SU-DHL-6 (cell line): ENCODE data around the gene TMEM204.

Experiments used
- H2AFZ ChIP-seq: fragments of 200-600 bp; sonication (generic); 2 replicates; pipeline ENCODE4 v1.6.1; 2014; ENCODE audit warnings: low read depth, mild to moderate bottlenecking, moderate library complexity, mixed read lengths, antibody characterized with exemption, low read length; ENCODE audit not compliant: severe bottlenecking
- H3F3A ChIP-seq: fragments of 200-600 bp; shearing (Covaris generic); 2 replicates; pipeline ENCODE4 v1.6.0; 2016; ENCODE audit warnings: antibody characterized with exemption, mild to moderate bottlenecking; ENCODE audit not compliant: insufficient read depth
- H3K27ac ChIP-seq: fragments of 200-600 bp; sonication (generic); 2 replicates; pipeline ENCODE4 v1.5.1; 2016; ENCODE audit warnings: low read depth, mild to moderate bottlenecking, low read length, moderate library complexity, mixed read lengths
- H3K27me3 ChIP-seq: fragments of 200-600 bp; sonication (generic), shearing (Covaris generic); 2 replicates; pipeline ENCODE4 v1.6.0; 2014; ENCODE audit warnings: mild to moderate bottlenecking, low read length
- H3K36me3 ChIP-seq: fragments of 200-600 bp; sonication (generic); 2 replicates; pipeline ENCODE4 v1.6.1; 2014; ENCODE audit warnings: mild to moderate bottlenecking, low read length, mixed read lengths
- H3K4me2 ChIP-seq: fragments of 300-600, 200-600 bp; shearing (Covaris generic), sonication (generic); 2 replicates; pipeline ENCODE4 v1.6.0; 2014; ENCODE audit warnings: low read length, low read depth, mild to moderate bottlenecking; ENCODE audit not compliant: poor library complexity, severe bottlenecking
- H3K4me3 ChIP-seq: fragments of 200-600 bp; sonication (generic); 2 replicates; pipeline ENCODE4 v1.5.1; 2014; ENCODE audit warnings: antibody characterized with exemption, low read length, mild to moderate bottlenecking, mixed read lengths; ENCODE audit not compliant: insufficient read depth, poor library complexity, severe bottlenecking
- H3K79me2 ChIP-seq: fragments of 200-600 bp; sonication (generic); 2 replicates; pipeline ENCODE4 v1.6.1; 2014; ENCODE audit warnings: mild to moderate bottlenecking, low read length, moderate library complexity; ENCODE audit not compliant: insufficient read depth
- H3K9ac ChIP-seq: fragments of 200-600 bp; sonication (generic); 2 replicates; pipeline ENCODE4 v1.7.0; 2014; ENCODE audit warnings: mild to moderate bottlenecking, low read length
- H3K9me2 ChIP-seq: fragments of 200-600 bp; sonication (generic); replicated peaks from 2 replicates; pipeline ENCODE4 v1.6.1; 2014; ENCODE audit warnings: low read length; ENCODE audit not compliant: insufficient read depth
- H3K9me3 ChIP-seq: fragments of 200-600 bp; sonication (generic); 2 replicates; pipeline ENCODE4 v1.6.1; 2014; ENCODE audit warnings: low read length, mixed read lengths; ENCODE audit not compliant: insufficient read depth
- H4K20me1 ChIP-seq: fragments of 200-600 bp; sonication (generic); 2 replicates; pipeline ENCODE4 v1.6.1; 2014; ENCODE audit warnings: low read depth, mild to moderate bottlenecking, antibody characterized with exemption, low read length, moderate library complexity, mixed read lengths
- EZH2phosphoT487 ChIP-seq: fragments of 200-600 bp; sonication (generic), shearing (Covaris generic); conservative IDR thresholded peaks from 2 replicates; pipeline ENCODE4 v1.6.1; 2018; ENCODE audit warnings: mild to moderate bottlenecking, antibody characterized with exemption, low read length, moderate library complexity, mixed read lengths
- TF ChIP-seq, protein P1 (sequence below): fragments of 200-600 bp; sonication (generic); IDR thresholded peaks from one replicate; pipeline ENCODE4 v1.5.1; 2017; ENCODE audit warnings: antibody characterized with exemption, mild to moderate bottlenecking, low read length, moderate library complexity; ENCODE audit not compliant: insufficient read depth, poor library complexity, severe bottlenecking

The TMEM204 gene

DNA sequence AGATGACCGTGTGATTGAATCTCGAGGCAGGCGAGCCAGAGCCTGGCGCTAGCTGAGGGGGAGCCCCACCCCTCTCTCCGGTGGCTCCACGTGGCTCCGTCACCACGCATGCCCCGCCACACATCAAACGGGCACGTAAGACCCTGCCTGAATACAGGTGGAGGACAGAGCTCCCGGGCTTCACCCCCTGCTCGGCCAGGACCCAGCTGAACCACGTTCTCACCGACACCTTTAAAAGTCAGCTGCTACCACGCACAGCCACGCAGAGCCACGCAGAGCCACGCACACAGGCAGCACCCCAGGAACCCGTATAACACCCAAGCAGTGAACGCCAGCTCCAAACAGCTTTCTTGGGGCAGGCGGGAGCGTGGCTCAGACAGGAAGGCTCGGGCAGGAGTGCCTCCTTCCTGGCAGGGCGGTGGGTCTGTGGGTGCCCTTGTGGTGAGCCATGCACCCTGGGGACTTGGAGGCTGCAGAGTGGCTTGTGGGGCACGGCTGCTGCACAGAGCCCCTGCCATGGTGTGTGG, 4.4 kb downstream of the TMEM204 start:
- Histone ChIP-seq H3K27ac (no peak overlapping the region), H3K4me2 (no peak overlapping the region), H3K79me2 (no peaks in the 10 kb centered on the region), H3K27me3 (no peaks in the 10 kb centered on the region), H3K36me3 (no peaks in the 10 kb centered on the region), H3K9me2 (no peaks in the 10 kb centered on the region), H3K4me3 (no peak overlapping the region), H3K9ac (no peak overlapping the region), H3K9me3 (no peaks in the 10 kb centered on the region), H2AFZ (no peak overlapping the region), H3F3A (no peaks in the 10 kb centered on the region), H4K20me1 (no peaks in the 10 kb centered on the region)
- no peak for TF ChIP-seq EZH2phosphoT487
- TF ChIP-seq, protein P1, sequence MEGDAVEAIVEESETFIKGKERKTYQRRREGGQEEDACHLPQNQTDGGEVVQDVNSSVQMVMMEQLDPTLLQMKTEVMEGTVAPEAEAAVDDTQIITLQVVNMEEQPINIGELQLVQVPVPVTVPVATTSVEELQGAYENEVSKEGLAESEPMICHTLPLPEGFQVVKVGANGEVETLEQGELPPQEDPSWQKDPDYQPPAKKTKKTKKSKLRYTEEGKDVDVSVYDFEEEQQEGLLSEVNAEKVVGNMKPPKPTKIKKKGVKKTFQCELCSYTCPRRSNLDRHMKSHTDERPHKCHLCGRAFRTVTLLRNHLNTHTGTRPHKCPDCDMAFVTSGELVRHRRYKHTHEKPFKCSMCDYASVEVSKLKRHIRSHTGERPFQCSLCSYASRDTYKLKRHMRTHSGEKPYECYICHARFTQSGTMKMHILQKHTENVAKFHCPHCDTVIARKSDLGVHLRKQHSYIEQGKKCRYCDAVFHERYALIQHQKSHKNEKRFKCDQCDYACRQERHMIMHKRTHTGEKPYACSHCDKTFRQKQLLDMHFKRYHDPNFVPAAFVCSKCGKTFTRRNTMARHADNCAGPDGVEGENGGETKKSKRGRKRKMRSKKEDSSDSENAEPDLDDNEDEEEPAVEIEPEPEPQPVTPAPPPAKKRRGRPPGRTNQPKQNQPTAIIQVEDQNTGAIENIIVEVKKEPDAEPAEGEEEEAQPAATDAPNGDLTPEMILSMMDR, result no peak

DNA sequence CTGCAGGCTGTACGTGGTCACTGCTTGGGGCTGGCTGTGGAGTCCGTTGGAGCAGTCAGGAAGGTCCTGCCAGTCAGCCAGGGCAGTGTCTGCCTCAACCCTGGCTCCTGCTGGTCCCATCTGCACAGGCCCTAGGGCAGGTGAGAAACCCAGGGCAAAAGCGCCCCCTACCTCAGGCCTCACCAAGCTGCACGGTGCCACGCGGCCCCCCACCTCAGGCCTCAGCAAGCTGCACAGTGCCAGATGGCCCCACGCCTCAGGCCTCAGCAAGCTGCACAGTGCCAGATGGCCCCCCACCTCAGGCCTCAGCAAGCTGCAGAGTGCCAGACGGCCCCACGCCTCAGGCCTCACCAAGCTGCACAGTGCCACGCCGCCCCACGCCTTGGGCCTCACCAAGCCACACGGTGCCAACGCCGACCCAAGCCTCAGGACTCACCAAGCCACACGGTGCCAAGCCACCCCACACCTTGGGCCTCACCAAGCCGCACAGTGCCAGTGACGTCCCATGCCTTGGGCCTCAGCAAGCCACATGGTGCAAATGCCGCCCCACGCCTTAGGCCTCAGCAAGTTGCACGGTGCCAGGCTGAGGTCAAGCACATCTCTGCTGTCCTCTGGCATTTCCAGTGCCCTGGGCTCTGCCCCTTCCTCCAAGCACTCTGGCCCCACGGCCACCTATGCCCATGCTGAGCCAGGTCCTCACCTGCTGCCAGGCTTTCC, 5.5 kb downstream of the TMEM204 start:
- no peaks in the 10 kb centered on the region for H3K79me2 ChIP-seq
- no peaks in the 10 kb centered on the region for H3F3A ChIP-seq
- no peak overlapping the region for H3K27ac ChIP-seq
- H3K4me2 ChIP-seq, result no peak overlapping the region
- H3K9me2 ChIP-seq, result no peaks in the 10 kb centered on the region
- no peak overlapping the region for H3K4me3 ChIP-seq
- H3K9me3 ChIP-seq, result no peaks in the 10 kb centered on the region
- H3K27me3 ChIP-seq, result no peaks in the 10 kb centered on the region
- TF ChIP-seq, protein P1, result peak; percentile 27
- no peak for TF ChIP-seq EZH2phosphoT487
- H3K36me3 ChIP-seq, result no peaks in the 10 kb centered on the region
- H4K20me1 ChIP-seq, result no peaks in the 10 kb centered on the region
- H3K9ac ChIP-seq, result no peak overlapping the region
- H2AFZ ChIP-seq, result no peak overlapping the region

DNA sequence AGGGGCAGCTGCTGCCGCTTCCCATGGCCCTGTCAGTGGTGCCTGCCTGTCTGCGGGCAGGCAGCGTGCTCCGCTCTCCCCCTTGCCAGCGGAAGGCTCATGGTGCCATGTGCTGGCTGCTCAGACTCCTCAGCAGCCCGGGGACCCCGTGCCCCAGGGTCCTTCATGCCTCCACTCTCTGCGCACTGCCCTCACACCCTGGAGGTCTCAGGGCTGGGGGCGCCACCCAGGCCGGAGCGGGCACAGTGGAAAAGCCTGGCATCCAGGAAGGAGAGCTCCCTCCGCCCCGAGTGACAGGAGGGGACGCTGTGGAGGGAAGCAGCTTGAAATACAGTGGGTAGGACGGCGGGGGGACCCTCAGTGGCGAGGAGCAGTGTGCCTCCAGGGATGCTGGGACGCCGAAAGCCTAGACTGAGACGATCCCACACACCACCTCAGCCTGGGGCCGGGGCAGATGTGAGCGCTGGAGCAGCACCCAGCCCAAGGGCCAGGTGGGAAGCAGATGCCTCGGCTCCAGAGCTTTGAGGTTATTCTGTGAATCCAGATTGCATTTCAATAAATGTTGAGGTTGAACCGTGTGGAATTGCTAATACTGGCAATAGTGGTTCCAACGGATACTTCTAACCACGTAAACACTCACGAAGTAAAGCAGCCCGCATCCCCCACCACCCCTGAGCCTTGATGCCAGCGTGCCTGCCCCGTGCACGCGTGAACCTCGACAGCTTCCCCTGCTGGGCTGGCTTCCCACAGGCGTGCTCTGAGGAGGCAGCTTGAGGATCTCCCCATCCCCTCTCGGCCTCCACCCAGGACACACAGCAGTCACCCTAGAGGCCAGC, 6.5 kb downstream of the TMEM204 start:
- no peak for TF ChIP-seq EZH2phosphoT487
- TF ChIP-seq, protein P1, result no peak
- Histone ChIP-seq H3K79me2 (no peaks in the 10 kb centered on the region), H3K9me2 (no peaks in the 10 kb centered on the region), H2AFZ (no peak overlapping the region), H3K4me3 (no peak overlapping the region), H3K27ac (no peak overlapping the region), H3K36me3 (no peaks in the 10 kb centered on the region), H3K9me3 (no peaks in the 10 kb centered on the region), H3F3A (no peaks in the 10 kb centered on the region), H3K9ac (no peak overlapping the region), H3K27me3 (no peaks in the 10 kb centered on the region), H4K20me1 (no peaks in the 10 kb centered on the region), H3K4me2 (no peak overlapping the region)
